ENCODE results near the gene RER1.

The RER1 gene

GRCh38 chr1:2350501-2350900 is 41.1 kb upstream of the RER1 start:
- in situ Hi-C loops (cut with HindIII; ENCODE audit: low sequenced_read_pairs), result no loop called here
- DNase-seq (ENCODE audit: low read depth, low spot score), result no peak
- no peak overlapping the region for H3K4me3 ChIP-seq (ENCODE audit: low read depth, low read length)
- TF ChIP-seq, protein P1, sequence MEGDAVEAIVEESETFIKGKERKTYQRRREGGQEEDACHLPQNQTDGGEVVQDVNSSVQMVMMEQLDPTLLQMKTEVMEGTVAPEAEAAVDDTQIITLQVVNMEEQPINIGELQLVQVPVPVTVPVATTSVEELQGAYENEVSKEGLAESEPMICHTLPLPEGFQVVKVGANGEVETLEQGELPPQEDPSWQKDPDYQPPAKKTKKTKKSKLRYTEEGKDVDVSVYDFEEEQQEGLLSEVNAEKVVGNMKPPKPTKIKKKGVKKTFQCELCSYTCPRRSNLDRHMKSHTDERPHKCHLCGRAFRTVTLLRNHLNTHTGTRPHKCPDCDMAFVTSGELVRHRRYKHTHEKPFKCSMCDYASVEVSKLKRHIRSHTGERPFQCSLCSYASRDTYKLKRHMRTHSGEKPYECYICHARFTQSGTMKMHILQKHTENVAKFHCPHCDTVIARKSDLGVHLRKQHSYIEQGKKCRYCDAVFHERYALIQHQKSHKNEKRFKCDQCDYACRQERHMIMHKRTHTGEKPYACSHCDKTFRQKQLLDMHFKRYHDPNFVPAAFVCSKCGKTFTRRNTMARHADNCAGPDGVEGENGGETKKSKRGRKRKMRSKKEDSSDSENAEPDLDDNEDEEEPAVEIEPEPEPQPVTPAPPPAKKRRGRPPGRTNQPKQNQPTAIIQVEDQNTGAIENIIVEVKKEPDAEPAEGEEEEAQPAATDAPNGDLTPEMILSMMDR (IDR thresholded peaks at IDR 0.05; ENCODE audit: low read depth, low read length), result no peak

- TF ChIP-seq, protein P1 (IDR thresholded peaks at IDR 0.05; ENCODE audit: low read depth, low read length), result no peak
- in situ Hi-C loops (cut with HindIII; ENCODE audit: low sequenced_read_pairs), result no loop called here
Measured at GRCh38 chr1:2350911-2351655, 40.6 kb upstream of the RER1 start.

GRCh38 chr1:2351723-2352122 is 39.9 kb upstream of the RER1 start:
- H3K4me3 ChIP-seq (ENCODE audit: low read depth, low read length), result no peak overlapping the region
- DNase-seq (ENCODE audit: low read depth, low spot score), result no peak
- TF ChIP-seq, protein P1 (IDR thresholded peaks at IDR 0.05; ENCODE audit: low read depth, low read length), result no peak
- in situ Hi-C loops (cut with HindIII; ENCODE audit: low sequenced_read_pairs), result no loop called here

More at GRCh38 chr1:2350911-2351655, 40.6 kb upstream of the RER1 start:
- DNase-seq (ENCODE audit: low read depth, low spot score), result no peak
- H3K4me3 ChIP-seq (ENCODE audit: low read depth, low read length), result no peak overlapping the region

DNA sequence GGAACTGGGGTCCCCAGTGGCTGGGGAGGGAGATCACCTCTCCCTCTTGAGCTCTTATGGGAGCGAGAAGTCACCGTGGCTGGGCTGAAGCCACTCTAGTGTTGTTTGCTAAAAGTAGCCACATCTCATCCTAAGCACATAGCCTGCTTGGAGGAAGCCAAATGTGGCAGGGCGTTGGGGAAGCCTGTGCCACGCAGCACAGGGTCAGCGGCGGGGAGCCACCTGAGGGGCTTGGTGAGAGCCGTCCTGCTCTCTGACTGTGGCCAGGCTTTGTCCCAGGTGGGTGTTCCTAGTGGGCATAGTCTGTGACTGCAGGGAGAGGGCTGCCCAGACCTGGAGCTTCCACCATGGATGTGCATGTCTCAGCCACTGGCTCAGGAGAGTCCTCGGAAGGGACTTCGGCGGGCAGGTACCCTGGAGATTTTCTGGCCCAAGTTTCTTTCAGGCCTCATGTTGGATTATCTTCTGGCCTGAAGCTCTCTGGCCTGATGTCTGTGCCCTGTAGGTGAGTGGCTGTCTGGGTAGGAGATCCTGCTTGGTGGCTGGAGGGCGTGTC is 39.2 kb upstream of the RER1 start:
- in situ Hi-C loops (cut with HindIII; ENCODE audit: low sequenced_read_pairs), result no loop called here
- no peak for DNase-seq (ENCODE audit: low read depth, low spot score)
- no peak overlapping the region for H3K4me3 ChIP-seq (ENCODE audit: low read depth, low read length)
- TF ChIP-seq, protein P1 (IDR thresholded peaks at IDR 0.05; ENCODE audit: low read depth, low read length), result no peak

DNA sequence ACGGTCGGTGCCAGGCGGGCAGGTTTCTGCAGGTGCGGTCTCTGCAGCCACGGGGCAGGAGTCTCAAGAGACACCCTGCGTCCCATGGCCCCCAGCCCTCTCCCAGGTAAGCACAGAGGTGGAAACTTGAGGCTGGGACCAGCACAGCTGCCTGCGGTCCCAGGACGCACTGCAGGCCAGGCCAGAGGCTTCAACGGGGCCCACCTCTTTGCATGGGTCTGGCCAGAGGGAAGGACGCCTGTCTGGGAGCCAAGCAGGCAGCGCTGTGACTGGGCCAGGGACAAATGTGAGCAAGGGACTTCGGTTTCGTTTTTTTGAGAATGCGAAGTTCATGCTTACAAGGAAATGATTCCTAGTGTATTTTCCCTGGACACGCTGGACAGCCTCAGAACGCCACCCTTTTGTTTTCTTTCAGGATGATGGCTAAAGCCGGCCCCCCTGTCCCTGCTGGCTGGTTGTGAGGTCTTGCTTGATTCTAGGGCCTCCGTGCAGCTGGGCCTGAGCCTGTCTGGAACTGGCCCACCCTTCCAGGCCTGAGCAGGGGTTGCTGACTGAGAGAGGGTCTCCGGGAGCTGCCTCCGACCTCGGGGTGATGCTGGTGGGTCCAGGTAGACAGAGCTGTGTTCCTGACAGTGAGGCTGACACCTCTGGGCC is 38.6 kb upstream of the RER1 start:
- in situ Hi-C loops (cut with HindIII; ENCODE audit: low sequenced_read_pairs), result no loop called here
- TF ChIP-seq, protein P1 (IDR thresholded peaks at IDR 0.05; ENCODE audit: low read depth, low read length), result no peak
- H3K4me3 ChIP-seq (ENCODE audit: low read depth, low read length), result no peak overlapping the region
- no peak for DNase-seq (ENCODE audit: low read depth, low spot score)

- in situ Hi-C loops (cut with HindIII; ENCODE audit: low sequenced_read_pairs), result no loop called here
- H3K4me3 ChIP-seq (ENCODE audit: low read depth, low read length), result no peak overlapping the region
- no peak for DNase-seq (ENCODE audit: low read depth, low spot score)
- TF ChIP-seq, protein P1 (IDR thresholded peaks at IDR 0.05; ENCODE audit: low read depth, low read length), result no peak
Measured at GRCh38 chr1:2353551-2354438, 37.8 kb upstream of the RER1 start.

Data from astrocyte of the spinal cord (primary cell).